ENCODE results near the gene RNU11. TPM values are rescaled to one million over a fixed set of nuclear protein-coding genes. Genes with fewer than 3 reads are reported as not detected.
"Not testable (repeated sequence)": the region's sequence is repeated elsewhere in the genome, so short reads cannot be mapped to it uniquely, and the experiment has no call there.

Gene RNU11
- total RNA-seq, 5 donors from 2014 or later (not counting 1 experiment from before 2014, with no cell fraction given) = not detected

DNA sequence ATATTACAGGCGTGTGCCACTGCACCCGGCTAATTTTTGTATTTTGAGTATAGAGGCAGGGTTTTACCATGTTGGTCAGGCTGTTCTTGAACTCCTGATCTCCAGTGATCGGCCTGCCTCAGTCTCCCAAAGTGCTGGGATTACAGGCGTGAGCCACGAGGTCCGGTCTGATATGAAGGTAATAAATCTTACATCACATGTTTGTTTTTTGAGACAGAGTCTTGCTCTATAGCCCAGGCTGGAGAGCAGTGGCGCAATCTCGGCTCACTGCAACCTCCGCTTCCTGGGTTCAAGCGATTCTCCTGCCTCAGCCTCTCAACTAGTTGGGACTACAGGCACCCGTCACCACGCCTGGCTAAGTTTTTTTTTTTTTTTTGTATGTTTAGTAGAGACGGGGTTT, 4.7 kb downstream of the RNU11 start:
- H3K4me3 ChIP-seq (ENCODE audit: control insufficient read depth in 1 of 2, extremely low read depth in 1 of 2, low read length in 1 of 2); ATAC-seq (replicated peaks in 1 of 4); H3K9me3 ChIP-seq; H3K36me3 ChIP-seq (ENCODE audit: control insufficient read depth in 2 of 2, extremely low read depth in 1 of 2, insufficient read depth in 1 of 2, low read length in 1 of 2); H3K9me3 Mint-ChIP-seq; H3K36me3 Mint-ChIP-seq; H3K27me3 Mint-ChIP-seq; H3K4me1 ChIP-seq (ENCODE audit: control insufficient read depth in 1 of 2, extremely low read depth in 1 of 2, insufficient read depth in 2 of 2, low read length in 2 of 2); H3K27ac ChIP-seq (ENCODE audit: low read length); H3K27me3 ChIP-seq (replicated peaks in 1 of 2; ENCODE audit: control insufficient read depth in 2 of 2, extremely low read depth in 1 of 2, insufficient read depth in 2 of 2, low read length in 1 of 2); DNase-seq; H3K4me3 Mint-ChIP-seq; H3K27ac Mint-ChIP-seq: not testable (repeated sequence)
- H3K4me1 Mint-ChIP-seq = peaks cover 3 to 11% (median 9%) of the 10 kb centered on the region in 3 donors
- WGBS (ENCODE audit: insufficient coverage) = no CpG with 5 or more reads among the region's 13 CpGs
- POLR2A ChIA-PET = interaction anchor here in 1 of 2 donors (0.6 kb wide), 1 partner anchor 387 kb away, joined by 3 read pairs; no protein-coding TSS in a partner anchor
- CTCF ChIA-PET = interaction anchor here (0.6 to 0.7 kb wide), 2 partner anchors 380 to 753 kb away, joined by 3 read pairs; no protein-coding TSS in a partner anchor

DNA sequence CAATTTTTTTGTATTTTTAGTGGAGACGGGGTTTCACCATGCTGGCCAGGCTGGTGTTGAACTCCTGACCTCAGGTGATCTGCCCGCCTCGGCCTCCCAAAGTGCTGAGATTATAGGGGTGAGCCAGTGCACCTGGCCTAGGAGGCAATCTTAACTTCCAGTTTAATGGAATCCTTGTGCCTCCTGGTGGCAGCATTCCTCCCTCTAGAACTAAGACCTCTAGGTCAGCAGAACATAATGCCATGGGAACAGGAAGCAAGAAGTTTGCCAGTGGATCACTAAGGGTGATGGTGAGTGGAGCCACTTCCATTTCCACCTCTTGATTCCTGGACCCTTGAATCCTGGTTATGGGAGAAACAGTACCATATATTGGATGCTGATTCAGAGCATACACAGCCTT, 5.5 kb downstream of the RNU11 start:
- H3K4me3 Mint-ChIP-seq; H3K36me3 ChIP-seq (ENCODE audit: control insufficient read depth in 2 of 2, extremely low read depth in 1 of 2, insufficient read depth in 1 of 2, low read length in 1 of 2); H3K27me3 ChIP-seq (replicated peaks in 1 of 2; ENCODE audit: control insufficient read depth in 2 of 2, extremely low read depth in 1 of 2, insufficient read depth in 2 of 2, low read length in 1 of 2); H3K27me3 Mint-ChIP-seq; H3K27ac ChIP-seq (ENCODE audit: low read length); H3K9me3 ChIP-seq; H3K4me1 Mint-ChIP-seq; H3K27ac Mint-ChIP-seq; H3K4me3 ChIP-seq (ENCODE audit: control insufficient read depth in 1 of 2, extremely low read depth in 1 of 2, low read length in 1 of 2); H3K9me3 Mint-ChIP-seq; H3K4me1 ChIP-seq (ENCODE audit: control insufficient read depth in 1 of 2, extremely low read depth in 1 of 2, insufficient read depth in 2 of 2, low read length in 2 of 2); ATAC-seq (replicated peaks in 1 of 4); H3K36me3 Mint-ChIP-seq; POLR2A ChIA-PET: not testable (repeated sequence)
- CTCF ChIA-PET = interaction anchor here in 1 of 2 donors (0.6 kb wide), 1 partner anchor 103 kb away, joined by 4 read pairs; no protein-coding TSS in a partner anchor
- no CpG with 5 or more reads among the region's 3 CpGs for WGBS (ENCODE audit: insufficient coverage)
- DNase-seq = peak in 2 of 35 experiments; percentile 7 to 33

DNA sequence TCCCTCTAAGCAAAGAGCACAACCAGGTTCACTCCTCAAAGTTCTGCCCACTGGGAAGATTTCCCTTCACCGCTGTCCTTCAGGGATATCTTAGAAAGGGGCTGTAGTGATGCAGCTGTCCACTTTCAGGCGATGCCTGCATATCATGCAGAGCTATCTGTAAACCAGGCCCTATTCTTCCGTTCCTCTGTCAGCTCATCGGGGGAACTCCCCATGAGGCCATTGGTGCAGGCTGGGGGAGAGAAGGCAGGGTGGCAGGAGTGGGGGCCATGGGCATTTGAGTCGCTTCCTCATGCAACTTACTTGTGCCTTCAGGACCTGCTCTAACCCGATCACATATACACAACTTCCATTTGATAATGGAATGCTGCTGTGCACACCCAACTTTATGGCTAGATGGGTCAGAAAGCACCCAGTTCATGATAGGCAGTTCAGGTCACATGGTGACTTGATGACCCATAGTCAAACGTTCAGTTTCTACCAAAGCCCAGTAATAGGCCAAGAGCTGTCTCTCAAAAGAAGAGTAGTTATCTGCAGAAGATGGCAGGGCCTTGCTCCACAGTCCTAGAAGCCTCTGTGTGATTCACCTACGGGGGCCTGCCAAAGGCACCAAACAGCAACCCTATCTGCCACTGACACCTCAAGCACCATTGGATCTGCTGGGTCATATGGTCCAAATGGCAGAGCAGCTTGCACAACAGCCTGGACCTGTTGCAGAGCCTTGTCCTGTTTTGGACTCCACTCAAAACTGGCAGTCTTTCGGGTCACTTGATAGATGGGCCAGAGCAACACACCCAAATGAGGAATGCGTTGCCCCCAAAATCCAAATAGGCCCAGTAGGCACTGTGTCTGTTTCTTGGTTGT, 7.3 kb downstream of the RNU11 start:
- DNase-seq; H3K9me3 Mint-ChIP-seq; H3K27ac ChIP-seq (ENCODE audit: low read length); H3K4me3 ChIP-seq (ENCODE audit: control insufficient read depth in 1 of 2, extremely low read depth in 1 of 2, low read length in 1 of 2); H3K9me3 ChIP-seq; ATAC-seq (replicated peaks in 1 of 4); H3K4me1 ChIP-seq (ENCODE audit: control insufficient read depth in 1 of 2, extremely low read depth in 1 of 2, insufficient read depth in 2 of 2, low read length in 2 of 2); H3K27me3 Mint-ChIP-seq; H3K4me1 Mint-ChIP-seq; H3K36me3 ChIP-seq (ENCODE audit: control insufficient read depth in 2 of 2, extremely low read depth in 1 of 2, insufficient read depth in 1 of 2, low read length in 1 of 2); H3K27ac Mint-ChIP-seq; H3K4me3 Mint-ChIP-seq; H3K36me3 Mint-ChIP-seq; H3K27me3 ChIP-seq (replicated peaks in 1 of 2; ENCODE audit: control insufficient read depth in 2 of 2, extremely low read depth in 1 of 2, insufficient read depth in 2 of 2, low read length in 1 of 2); CTCF ChIA-PET: not testable (repeated sequence)
- POLR2A ChIA-PET = interaction anchor here in 1 of 2 donors (0.5 kb wide), 1 partner anchor 32 kb away, joined by 4 read pairs; no protein-coding TSS in a partner anchor
- WGBS (ENCODE audit: insufficient coverage) = 67% methylated on average over 1 of the region's 10 CpGs

DNA sequence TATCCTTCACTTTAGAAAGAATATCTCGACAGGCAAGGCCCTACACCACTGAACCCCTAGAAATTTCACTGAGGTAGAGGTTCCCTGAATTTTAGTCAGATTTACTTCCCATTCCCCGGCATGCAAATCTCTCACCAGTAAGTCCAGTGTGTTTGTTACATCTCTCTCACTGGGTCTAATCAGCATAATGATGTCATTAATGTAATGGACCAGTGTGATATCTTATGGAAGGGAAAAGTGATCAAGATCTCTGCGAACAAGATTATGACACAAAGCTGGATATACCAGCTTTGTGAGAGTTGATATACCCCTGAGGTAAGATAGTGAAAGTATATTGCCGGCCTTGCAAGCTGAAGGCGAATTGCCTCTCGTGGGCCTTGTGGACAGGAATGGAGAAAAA, 7.9 kb downstream of the RNU11 start:
- POLR2A ChIA-PET = no interaction called here
- H3K27me3 Mint-ChIP-seq = no peaks in the 10 kb centered on the region
- Histone ChIP-seq H3K9me3 (no peaks in the 10 kb centered on the region), H3K4me3 (ENCODE audit: control insufficient read depth in 1 of 2, extremely low read depth in 1 of 2, low read length in 1 of 2) (no peak overlapping the region), H3K27ac (ENCODE audit: low read length) (no peak overlapping the region), H3K4me1 (ENCODE audit: control insufficient read depth in 1 of 2, extremely low read depth in 1 of 2, insufficient read depth in 2 of 2, low read length in 2 of 2) (no peaks in the 10 kb centered on the region), H3K27me3 (replicated peaks in 1 of 2; ENCODE audit: control insufficient read depth in 2 of 2, extremely low read depth in 1 of 2, insufficient read depth in 2 of 2, low read length in 1 of 2) (no peaks in the 10 kb centered on the region), H3K36me3 (ENCODE audit: control insufficient read depth in 2 of 2, extremely low read depth in 1 of 2, insufficient read depth in 1 of 2, low read length in 1 of 2) (no peaks in the 10 kb centered on the region)
- WGBS (ENCODE audit: insufficient coverage) = 96% methylated on average over 4 of the region's 6 CpGs
- no peaks in the 10 kb centered on the region for H3K4me1 Mint-ChIP-seq
- CTCF ChIA-PET = no interaction called here
- no peak overlapping the region for H3K27ac Mint-ChIP-seq
- H3K36me3 Mint-ChIP-seq = no peaks in the 10 kb centered on the region
- no peak overlapping the region for H3K4me3 Mint-ChIP-seq
- no peak for DNase-seq
- ATAC-seq (replicated peaks in 1 of 4) = no peak
- H3K9me3 Mint-ChIP-seq = no peaks in the 10 kb centered on the region

DNA sequence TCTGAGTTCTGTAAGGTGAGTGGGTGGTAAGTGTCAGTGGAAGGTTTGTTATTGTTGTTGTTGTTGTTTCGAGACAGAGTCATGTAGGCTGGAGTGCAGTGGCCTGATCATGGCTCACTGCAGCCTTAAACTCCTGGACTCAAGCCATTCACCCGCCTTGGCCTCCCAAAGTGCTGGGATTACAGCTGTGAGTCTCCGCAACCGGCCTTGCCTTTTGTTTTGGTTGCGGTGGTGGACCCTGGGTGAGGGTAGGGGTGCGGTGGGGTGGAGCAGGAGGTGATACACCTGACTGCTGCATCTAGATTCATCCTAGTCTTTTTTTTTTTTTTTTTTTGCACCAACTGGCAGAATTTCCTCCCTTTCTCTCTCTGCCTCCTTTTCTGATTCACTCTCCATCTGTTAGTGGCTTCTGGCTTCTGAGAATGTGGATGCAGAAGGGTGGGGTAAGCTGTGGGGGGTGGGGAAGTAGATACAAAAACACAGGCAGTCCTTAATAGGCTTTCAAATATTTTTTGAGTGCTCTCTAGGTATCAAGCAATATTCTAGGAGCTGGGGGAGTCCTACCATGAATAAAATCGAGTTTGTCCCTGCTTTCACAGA, 15.6 kb downstream of the RNU11 start:
- no peak for ATAC-seq (replicated peaks in 1 of 4)
- H3K27me3 Mint-ChIP-seq = no peaks in the 10 kb centered on the region
- peak overlapping the region in 1 of 2 donors; percentile 55 for H3K27ac Mint-ChIP-seq
- H3K4me1 Mint-ChIP-seq = peaks cover 11 to 15% (median 13%) of the 10 kb centered on the region in 3 donors
- H3K9me3 Mint-ChIP-seq = no peaks in the 10 kb centered on the region
- no peak overlapping the region for H3K4me3 ChIP-seq (ENCODE audit: control insufficient read depth in 1 of 2, extremely low read depth in 1 of 2, low read length in 1 of 2)
- DNase-seq = no peak
- ChIA-PET POLR2A (no interaction called here), CTCF (interaction anchor here in 1 of 2 donors (0.6 kb wide), 1 partner anchor 314 kb away, joined by 3 read pairs; no protein-coding TSS in a partner anchor)
- no peak overlapping the region for H3K27ac ChIP-seq (ENCODE audit: low read length)
- peaks cover 8 to 17% of the 10 kb centered on the region in 2 experiments for H3K4me1 ChIP-seq (ENCODE audit: control insufficient read depth in 1 of 2, extremely low read depth in 1 of 2, insufficient read depth in 2 of 2, low read length in 2 of 2)
- WGBS (ENCODE audit: insufficient coverage) = 92% methylated on average over 4 of the region's 7 CpGs
- H3K36me3 Mint-ChIP-seq = no peaks in the 10 kb centered on the region
- H3K36me3 ChIP-seq (ENCODE audit: control insufficient read depth in 2 of 2, extremely low read depth in 1 of 2, insufficient read depth in 1 of 2, low read length in 1 of 2) = no peaks in the 10 kb centered on the region
- H3K9me3 ChIP-seq = no peaks in the 10 kb centered on the region
- H3K4me3 Mint-ChIP-seq = no peak overlapping the region
- H3K27me3 ChIP-seq (replicated peaks in 1 of 2; ENCODE audit: control insufficient read depth in 2 of 2, extremely low read depth in 1 of 2, insufficient read depth in 2 of 2, low read length in 1 of 2) = no peaks in the 10 kb centered on the region

DNA sequence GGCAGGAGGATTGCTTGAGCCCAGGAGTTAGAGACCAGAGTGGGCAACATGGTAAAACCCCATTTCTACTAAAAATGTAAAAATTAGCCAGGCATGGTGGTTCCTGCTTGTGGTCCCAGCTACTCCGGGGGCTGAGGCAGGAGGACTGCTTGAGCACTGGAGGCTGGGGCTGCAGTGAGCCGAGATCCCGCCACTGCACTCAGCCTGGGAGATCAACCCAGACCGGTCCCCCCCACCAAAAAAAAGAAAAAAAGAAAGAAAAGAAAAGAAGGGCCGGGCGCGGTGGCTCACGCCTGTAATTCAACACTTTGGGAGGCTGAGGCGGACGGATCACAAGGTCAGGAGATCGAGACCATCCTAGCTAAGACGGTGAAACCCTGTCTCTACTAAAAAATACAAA, 18.4 kb downstream of the RNU11 start:
- Histone ChIP-seq H3K27ac (ENCODE audit: low read length) (no peak overlapping the region), H3K4me3 (ENCODE audit: control insufficient read depth in 1 of 2, extremely low read depth in 1 of 2, low read length in 1 of 2) (no peak overlapping the region), H3K9me3 (no peaks in the 10 kb centered on the region), H3K27me3 (replicated peaks in 1 of 2; ENCODE audit: control insufficient read depth in 2 of 2, extremely low read depth in 1 of 2, insufficient read depth in 2 of 2, low read length in 1 of 2) (no peaks in the 10 kb centered on the region), H3K4me1 (ENCODE audit: control insufficient read depth in 1 of 2, extremely low read depth in 1 of 2, insufficient read depth in 2 of 2, low read length in 2 of 2) (peaks cover 8 to 37% of the 10 kb centered on the region in 2 experiments), H3K36me3 (ENCODE audit: control insufficient read depth in 2 of 2, extremely low read depth in 1 of 2, insufficient read depth in 1 of 2, low read length in 1 of 2) (no peaks in the 10 kb centered on the region)
- Mint-ChIP-seq H3K27me3 (no peaks in the 10 kb centered on the region), H3K9me3 (no peaks in the 10 kb centered on the region), H3K36me3 (no peaks in the 10 kb centered on the region), H3K4me1 (peaks cover 19 to 23% (median 20%) of the 10 kb centered on the region in 3 donors), H3K4me3 (peak overlapping the region in 1 of 3 donors; percentile 46), H3K27ac (peak overlapping the region; percentile 69 to 75)
- ATAC-seq (replicated peaks in 1 of 4) (no peak), DNase-seq (no peak)
- ChIA-PET CTCF (interaction anchor here in 1 of 2 donors (1.1 kb wide), 1 partner anchor 70 kb away, joined by 3 read pairs; the partner anchor contains the start of gene YTHDF2), POLR2A (no interaction called here)
- WGBS (ENCODE audit: insufficient coverage) = 100% methylated on average over 1 of the region's 12 CpGs

All from T-cell (primary cell).